ENCODE measurements around the gene SYNJ1.
"Not testable (repeated sequence)": the region's sequence is repeated elsewhere in the genome, so short reads cannot be mapped to it uniquely, and the experiment has no call there.

SYNJ1 gene, protein sequence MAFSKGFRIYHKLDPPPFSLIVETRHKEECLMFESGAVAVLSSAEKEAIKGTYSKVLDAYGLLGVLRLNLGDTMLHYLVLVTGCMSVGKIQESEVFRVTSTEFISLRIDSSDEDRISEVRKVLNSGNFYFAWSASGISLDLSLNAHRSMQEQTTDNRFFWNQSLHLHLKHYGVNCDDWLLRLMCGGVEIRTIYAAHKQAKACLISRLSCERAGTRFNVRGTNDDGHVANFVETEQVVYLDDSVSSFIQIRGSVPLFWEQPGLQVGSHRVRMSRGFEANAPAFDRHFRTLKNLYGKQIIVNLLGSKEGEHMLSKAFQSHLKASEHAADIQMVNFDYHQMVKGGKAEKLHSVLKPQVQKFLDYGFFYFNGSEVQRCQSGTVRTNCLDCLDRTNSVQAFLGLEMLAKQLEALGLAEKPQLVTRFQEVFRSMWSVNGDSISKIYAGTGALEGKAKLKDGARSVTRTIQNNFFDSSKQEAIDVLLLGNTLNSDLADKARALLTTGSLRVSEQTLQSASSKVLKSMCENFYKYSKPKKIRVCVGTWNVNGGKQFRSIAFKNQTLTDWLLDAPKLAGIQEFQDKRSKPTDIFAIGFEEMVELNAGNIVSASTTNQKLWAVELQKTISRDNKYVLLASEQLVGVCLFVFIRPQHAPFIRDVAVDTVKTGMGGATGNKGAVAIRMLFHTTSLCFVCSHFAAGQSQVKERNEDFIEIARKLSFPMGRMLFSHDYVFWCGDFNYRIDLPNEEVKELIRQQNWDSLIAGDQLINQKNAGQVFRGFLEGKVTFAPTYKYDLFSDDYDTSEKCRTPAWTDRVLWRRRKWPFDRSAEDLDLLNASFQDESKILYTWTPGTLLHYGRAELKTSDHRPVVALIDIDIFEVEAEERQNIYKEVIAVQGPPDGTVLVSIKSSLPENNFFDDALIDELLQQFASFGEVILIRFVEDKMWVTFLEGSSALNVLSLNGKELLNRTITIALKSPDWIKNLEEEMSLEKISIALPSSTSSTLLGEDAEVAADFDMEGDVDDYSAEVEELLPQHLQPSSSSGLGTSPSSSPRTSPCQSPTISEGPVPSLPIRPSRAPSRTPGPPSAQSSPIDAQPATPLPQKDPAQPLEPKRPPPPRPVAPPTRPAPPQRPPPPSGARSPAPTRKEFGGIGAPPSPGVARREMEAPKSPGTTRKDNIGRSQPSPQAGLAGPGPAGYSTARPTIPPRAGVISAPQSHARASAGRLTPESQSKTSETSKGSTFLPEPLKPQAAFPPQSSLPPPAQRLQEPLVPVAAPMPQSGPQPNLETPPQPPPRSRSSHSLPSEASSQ (N-terminal part only)

DNA sequence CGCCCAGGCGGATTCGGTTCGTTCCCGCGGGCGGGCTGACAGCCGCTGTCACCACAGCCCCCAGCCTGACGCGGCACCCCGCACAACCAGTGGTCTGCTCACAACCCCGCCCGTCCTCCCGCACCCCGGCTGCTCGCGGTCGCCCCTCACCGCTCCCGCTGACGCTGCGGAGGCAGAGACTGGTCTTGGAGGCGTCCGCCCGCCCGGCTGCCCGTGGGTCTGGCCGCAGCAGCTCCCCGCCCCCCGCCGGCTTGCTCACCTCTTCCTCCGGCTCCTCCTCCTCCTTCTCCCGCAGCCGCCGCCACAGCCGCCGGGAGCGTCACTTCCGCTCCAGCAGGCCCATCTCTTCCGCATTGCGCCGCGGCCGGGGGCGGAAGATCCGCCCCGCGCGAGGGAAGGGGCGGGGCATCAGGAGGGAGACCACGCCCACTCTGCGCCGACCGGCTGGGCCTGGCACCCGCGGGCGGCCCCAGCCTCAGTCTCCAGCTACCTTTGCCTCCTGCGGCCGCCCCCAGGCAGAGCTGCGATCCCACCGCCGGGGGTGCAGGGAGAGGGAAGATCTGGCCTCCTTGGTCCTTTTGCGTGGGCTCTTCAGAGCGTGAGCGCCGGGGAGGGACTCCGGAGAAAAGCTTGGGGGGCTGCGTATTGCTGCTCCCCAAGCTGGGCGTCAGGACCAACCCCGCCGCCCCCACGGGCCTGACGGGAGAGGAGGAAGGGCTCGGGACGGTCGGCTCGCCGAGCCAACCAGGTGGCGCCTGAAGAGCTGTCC, at the start of gene SYNJ1:
TSS of gene SYNJ1 (minus strand) at position 327 of the 769 bp plus-strand sequence. CDS start 1,118 bp downstream, outside the sequence.
- peak; percentile 94 to 95 for DNase-seq

DNA sequence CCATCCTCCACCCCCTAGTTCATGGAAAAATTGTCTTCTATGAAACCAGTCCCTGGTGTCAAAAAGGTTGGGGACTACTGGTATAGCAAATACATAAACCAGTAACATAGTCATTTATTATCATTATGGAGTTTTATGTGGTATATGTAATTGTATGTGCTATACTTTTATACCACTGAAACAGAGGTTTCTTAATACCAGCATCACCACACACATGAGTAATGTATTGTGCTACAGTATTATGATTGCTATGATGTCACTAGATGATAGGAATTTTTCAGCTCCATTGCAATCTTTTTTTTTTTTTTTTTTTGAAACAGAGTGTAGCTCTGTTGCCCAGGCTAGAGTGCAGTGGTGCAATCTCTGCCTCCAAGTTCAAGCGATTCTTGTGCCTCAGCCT, 49.5 kb upstream of the SYNJ1 start:
- no peak for DNase-seq

DNA sequence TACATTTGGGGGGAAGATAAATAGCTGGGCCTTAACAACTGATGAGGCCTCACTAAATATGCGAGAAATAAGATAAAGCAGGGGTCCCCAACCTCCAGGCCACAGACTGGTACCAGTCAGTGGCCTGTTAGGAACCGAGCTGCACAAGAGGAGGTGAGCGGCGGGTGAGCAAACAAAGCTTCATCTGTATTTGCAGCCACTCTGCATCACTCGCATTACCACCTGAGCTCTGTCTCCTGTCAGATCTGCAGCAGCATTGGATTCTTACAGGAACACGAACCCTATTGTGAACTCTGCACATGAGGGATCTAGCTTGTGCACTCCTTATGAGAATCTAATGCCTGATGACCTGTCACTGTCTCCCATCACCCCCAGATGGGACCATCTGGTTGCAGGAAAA, 48.9 kb upstream of the SYNJ1 start:
- DNase-seq = no peak

DNA sequence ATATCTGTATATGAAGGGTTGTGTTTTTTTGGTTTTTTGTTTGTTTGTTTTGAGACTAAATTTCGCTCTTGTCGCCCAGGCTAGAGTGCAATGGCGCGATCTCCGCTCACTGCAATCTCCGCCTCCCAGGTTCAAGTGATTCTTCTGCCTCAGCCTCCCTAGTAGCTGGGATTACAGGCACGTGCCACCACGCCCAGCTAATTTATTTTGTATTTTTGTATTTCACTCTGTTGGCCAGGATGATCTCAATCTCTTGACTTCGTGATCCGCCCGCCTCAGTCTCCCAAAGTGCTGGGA, 45.2 kb upstream of the SYNJ1 start:
- not testable (repeated sequence) for DNase-seq

DNA sequence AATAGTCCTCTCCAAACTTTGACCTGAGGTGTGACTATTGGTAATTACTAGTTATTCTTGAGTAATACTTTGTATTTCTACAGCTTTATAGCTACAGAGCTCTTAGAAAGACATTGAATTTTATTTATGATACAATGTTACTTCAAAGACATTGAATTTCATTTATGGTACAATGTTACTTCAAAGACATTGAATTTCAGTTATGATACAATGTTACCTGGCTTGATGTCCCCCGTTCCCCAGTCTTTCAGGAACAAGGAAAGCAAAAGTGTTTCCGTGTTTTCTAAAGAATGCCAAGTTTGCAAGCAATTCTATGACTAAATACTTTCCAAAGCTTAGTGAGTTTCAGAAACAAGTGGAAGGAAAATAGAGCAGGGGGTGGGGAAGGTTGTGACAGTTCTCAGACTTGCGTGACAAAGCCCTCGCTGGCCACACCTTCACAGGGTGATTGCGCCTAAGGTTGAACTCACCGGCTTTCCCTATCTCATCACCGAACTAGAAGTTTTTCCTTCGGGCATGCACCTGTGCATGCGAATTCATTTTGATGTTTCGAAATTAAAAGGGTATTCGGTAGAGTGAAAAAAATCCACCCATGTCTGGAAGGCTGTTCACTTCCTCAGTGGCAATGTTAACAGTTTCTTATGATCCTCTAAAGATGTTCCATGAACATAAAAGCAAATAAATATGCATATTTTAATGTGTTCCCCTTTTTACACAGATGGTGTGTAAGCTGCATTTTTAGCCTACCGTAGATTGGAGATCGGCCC, 44.7 kb upstream of the SYNJ1 start:
- peak; percentile 71 to 75 for DNase-seq

DNA sequence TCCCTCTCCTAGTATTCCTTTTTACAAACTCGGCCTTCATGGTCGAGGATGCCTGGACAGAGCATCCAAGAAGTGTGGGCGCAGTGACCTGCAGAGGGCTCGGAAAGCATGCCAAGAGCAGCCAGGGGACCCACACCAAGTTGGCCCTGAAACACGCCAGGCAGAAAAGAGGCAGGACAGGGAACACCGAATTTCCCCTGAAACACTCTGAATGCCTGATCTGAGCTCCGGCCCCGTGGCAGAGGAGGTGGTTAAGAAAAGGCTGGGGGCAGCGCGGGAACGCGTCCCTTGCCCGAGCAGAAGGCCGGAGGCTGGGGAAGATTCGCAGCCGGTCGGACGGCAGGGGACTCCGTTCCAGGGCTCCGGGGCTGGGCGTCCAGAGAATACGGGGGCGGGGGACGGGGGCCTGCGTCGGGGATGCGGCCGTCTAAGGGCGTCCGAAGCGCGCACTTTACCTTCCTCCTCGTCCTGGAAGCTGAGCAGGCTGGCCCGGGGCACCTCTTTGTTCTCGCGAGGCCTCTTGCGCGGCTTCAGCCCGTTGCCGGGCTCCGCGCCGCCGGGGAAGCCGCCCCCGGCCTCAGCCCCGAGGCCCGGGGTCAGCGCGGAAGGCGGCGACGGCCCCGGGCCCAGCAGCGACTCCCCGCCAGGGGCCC, 43.2 kb upstream of the SYNJ1 start:
- DNase-seq = peak; percentile 41 to 49

DNA sequence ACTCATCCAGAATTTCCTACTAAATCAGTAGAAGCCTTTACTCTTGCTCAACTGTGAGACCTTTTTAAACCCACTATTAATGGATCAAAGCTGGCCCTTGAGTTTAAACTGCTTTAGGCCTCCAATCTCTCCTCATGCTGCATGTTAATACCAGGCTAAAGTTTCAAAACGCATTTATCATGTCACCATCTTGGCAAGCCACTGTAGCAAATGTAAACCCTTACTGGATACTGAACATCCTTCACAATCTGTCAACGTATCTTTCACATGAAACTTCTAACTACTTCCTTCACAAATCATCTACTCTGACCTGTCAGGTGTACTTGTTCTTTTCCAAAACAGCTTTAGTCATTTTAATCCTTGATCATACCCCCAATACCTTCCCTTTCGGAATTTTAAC, 40.7 kb upstream of the SYNJ1 start:
- no peak for DNase-seq

DNA sequence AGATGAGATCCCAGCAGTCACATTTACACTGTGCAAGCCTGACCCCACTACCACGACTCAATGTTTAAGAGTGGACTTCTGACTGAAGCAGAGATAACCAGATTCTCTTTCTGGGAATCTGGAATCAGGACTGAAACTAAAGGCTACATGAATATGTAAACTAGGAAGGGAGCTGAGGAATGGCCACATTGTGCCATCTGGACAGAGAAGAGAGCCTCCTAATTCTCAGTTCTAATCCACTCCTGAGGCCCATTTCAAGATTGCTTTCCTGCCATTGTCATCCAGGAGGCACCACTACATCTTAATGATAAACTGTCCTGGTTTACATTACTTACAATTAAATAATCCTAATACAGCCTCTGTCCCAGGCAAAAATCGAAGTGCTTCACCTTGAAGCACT, 37.2 kb upstream of the SYNJ1 start:
- no peak for DNase-seq

DNA sequence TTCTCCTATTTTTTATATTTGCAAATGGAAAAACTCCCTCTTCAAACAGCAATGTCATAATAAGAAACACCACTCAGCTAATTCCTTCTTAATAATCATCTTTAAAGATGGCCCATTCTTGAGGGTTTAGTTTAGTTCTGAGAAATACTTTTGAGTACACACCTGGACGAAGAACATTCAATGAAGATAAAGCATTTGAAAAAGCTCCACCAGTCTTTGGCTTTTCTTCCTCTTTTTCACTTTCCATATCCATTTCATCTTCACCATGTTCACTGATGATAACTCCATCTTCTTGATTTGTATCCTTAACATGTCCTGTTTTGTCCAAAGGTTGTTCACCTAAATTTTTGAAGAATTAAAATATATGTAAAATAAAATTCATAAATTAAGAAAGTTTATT, 36.4 kb upstream of the SYNJ1 start:
- no peak for DNase-seq

DNA sequence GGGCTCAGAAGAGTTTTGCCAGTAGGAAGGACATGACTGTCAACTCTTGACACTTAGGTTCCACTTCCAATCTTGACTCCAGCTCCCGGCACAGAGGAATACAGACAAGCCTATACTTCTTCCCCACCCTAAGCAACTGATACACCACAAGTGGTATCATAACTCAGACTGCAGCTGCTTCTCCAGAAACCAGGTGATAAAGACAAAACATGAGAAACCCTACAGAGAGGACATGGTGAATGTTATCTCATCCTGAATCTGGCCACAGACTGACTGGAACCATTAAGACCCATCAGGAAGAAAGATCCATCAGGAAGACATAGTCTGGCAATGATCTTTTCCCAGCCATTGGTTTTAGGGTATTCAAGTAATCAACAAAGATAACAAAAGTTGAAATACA, 30.0 kb upstream of the SYNJ1 start:
- DNase-seq = no peak

DNA sequence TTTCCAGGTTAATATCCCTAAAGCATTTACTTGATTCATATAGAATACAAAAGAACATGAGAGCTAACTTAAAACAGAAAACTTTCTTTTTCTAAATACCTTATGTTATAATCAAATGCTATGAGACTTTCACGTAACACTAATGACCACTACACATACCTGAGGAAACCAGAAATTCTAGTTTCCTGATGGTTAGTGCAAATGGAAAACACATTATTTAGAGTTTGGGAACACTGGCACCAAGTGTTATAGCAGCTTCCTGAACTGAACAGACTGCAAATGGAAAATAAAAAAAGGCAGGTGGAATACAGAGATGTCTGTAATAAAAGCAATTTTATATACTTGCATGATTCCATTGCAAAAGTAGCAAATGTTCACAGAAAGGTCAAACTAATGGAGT, 28.3 kb upstream of the SYNJ1 start:
- DNase-seq = no peak

DNA sequence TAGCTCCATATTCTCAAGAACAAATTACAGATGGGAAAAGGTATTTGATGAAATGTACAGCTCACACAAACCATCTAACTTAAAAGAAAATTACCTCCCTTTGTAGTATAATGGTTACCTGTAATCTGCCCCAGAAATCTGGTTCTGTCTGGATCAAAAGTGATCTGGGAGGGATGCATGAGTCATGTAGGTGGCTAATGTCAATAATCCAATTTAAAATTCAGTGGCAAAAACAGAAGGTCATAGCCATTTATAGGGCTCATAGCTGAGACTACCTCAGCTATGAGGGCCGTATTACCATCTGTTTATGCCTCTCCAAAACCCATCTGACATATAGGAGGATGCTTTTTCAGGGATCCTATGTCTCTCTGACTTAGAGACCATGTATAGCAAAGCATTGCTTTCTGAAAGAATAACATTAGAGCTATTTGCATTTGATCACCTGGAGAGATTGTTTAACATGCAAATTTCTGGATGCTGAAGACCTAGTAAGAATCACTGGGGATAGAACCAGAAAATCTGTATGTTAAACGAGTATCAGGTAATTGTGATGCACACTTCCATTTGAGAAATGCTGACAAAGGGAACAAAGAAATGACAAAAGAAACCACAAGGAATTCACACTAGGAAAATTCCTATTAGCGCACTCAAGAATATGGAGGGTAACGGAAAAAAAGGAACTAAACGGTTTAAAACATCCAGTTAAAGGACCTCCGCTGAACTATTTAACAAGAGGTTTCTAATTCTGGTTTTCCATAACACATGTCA, 26.2 kb upstream of the SYNJ1 start:
- DNase-seq = no peak

DNA sequence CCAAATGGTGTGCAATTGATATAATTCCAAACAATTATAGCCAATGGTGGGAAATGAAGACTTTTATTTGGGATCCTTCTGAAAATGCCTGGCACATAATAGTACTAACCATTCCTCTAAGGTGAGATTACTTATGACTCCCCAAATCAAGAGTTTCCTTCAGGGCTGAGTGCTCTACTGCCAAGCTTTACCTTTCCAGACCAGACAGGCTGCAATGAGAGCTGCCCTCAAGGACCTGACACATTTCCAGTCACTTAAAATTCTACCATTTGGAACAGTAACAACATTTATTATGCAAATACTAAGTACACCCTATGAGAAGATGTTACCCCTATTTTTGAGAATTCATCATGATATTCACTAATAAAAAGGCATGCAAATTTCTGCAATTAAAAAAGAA, 22.6 kb upstream of the SYNJ1 start:
- no peak for DNase-seq

DNA sequence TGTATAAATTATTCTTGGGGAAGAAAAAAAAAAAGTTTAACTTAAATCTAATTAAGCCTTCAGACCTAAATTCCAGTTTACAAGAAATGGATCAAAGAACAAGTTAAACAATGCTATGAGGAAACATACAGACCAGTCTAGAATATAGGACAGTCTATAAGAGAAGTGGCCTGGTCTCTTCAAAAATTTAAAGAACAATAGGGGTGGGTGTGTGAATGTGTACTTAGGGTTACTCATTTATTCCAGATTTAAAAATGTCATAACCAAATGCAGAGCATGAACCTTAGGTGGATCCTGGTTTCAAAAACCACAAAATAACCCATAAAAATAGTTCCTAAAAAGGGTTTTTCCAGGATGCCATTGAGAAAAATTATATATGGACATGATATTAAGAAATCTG, 21.8 kb upstream of the SYNJ1 start:
- DNase-seq = no peak

DNA sequence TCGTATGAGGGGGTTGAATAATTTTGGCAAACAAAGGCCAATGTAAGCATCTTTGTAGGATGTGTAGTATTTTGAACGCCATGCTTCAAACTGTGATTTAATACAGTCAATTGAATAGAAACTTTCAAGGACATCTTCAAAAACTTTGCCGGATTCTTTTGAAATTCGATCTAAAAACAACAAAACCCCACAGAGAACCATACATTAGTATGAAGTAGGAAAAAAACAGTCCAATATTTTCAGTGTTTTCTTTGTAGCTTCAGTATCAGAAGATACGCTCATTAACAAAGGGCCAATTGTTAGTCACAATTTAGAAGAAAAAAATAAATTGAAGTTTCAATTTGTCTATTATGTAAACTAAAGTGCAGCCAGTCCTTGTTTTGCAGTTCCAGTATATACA, 20.7 kb upstream of the SYNJ1 start:
- no peak for DNase-seq

DNA sequence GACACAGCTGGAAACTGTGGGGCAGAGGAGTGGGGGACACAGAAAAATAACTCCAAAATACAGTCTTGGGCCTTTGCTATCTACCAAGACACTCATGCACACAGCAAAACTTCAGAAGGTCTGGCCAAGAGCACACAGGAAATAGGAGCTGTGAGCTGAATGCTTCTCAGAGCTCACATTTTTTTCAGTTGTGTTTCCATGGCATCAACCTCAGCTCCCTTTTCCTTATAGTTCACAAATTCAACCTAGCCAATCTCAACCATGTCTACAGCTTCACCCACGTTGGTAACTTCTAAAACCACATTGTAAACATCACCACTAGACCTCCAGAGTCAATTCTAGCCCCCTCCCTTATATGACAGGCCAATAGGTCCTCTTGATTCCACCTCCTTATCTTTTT, 19.6 kb upstream of the SYNJ1 start:
- DNase-seq = no peak

DNA sequence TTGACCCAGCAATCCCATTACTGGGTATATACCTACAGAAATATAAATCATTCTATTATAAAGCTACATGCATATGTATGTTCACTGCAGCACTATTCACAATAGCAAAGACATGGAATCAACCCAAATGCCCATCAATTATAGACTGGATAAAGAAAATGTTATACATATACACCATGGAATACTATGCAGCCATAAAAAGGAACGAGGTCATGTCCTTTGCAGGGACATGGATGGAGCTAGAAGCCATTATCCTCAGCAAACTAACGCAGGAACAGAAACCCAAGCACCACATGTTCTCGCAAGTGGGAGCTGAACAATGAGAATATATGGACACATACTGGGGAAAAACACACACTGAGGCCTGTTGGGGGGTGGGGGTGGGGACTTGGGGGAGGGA, 18.9 kb upstream of the SYNJ1 start:
- not testable (repeated sequence) for DNase-seq

DNA sequence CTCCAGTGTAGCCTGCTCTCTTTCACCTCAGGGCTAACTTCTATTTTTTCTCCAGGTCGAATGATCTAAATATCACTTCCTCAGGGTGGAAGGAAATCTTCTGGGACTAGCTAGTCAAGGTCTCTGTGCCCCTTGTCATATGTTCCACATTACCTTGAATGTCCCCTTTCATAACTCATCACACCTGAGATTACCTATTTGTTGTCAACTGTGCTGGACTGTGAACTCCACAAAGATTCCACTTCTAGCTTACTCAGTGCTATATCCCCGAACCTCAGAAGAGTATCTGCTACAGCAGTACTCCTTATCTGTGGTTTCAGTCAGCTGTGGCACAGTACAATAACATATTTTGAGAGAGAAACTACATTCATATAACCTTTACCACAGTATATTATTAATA, 14.6 kb upstream of the SYNJ1 start:
- DNase-seq = no peak

DNA sequence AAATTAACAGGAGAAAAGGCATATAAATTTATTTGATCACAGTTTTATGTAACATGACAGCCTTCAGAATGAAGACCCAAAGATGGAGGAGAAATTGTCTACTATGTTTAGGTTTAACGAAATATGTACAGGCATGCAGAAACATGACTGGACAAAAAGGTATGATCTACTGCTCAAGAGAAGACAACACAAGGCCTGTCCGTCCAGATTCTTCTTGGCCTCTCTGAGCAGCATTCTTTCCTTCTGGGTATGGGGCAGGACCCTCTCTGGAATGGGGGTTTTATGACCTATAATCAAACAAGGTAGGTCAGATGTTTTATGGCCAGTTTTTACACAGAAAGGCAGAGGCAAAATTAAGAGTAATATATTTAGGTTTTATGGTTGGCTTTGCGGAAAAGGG, 13.5 kb upstream of the SYNJ1 start:
- no peak for DNase-seq

DNA sequence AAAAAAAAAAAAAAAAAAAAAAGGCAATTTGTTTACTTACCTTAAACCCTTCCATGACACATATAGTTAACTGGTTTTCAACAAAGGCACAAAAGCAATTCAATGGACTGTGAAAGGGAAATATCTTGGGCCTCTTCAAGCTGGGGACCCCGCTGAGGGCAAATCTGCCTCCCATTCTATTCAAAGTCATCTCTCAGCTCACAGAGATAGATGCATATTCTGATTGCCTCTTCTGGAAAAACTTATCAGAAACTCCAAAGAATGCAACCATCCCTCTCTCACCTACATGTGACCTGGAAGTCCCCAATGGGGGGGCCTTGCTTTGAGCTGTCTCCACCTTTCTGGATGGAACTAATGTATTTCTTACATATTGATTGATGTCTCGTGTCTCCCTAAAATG, 12.1 kb upstream of the SYNJ1 start:
- DNase-seq = no peak

All from stimulated activated CD4-positive, alpha-beta T cell treated with anti-CD3 and anti-CD28 coated beads, Interleukin-2, amount 100 ng/mL, for 24 hours (primary cell).